OCI-LY7 (cell line): ENCODE results near the gene TREM2. TPM values are rescaled to one million over a fixed set of nuclear protein-coding genes. Genes with fewer than 3 reads are reported as not detected.
A peak's percentile ranks its signal among the peaks of the same experiment; 100 is the strongest.

Experiments used
- BruUV-seq: library from RNA; stranded (reverse); fragments of 400-500 nt; replicated peaks from 2 replicates; lab custom pipeline; 2021; lab: Mats Ljungman, UMichigan
- CTCF ChIA-PET: fragments of 300-600 bp; sonication (Branson Sonifier 250); formaldehyde crosslinking; loops from one replicate; lab custom pipeline; 2022; ENCODE audit warnings: antibody characterized with exemption; ENCODE audit not compliant: unreplicated experiment; lab: Charles Lee
- POLR2A ChIA-PET: fragments of 300-600 bp; sonication (Branson Sonifier 250); formaldehyde crosslinking; loops from one replicate; lab custom pipeline; 2022; ENCODE audit warnings: antibody characterized with exemption; lab: Charles Lee
- DNase-seq: peaks from one replicate; pipeline ENCODE4 v3.0.0-alpha.2; 2015; ENCODE audit warnings: low spot score
- H2AFZ ChIP-seq: fragments of 200-600 bp; sonication (generic), shearing (Covaris generic); 2 replicates; pipeline ENCODE4 v1.6.1; 2014; ENCODE audit warnings: mild to moderate bottlenecking, antibody characterized with exemption, low read length, moderate library complexity
- H3K27ac ChIP-seq: fragments of 200-600 bp; sonication (generic); 2 replicates; pipeline ENCODE4 v1.5.1; 2014; ENCODE audit warnings: mixed run types, low read depth, mild to moderate bottlenecking, moderate library complexity, low read length, inconsistent platforms; ENCODE audit not compliant: poor library complexity, severe bottlenecking
- H3K36me3 ChIP-seq: fragments of 200-600 bp; sonication (generic); 2 replicates; pipeline ENCODE4 v1.6.1; 2014; ENCODE audit warnings: mild to moderate bottlenecking, antibody characterized with exemption, low read length, moderate library complexity, mixed read lengths; ENCODE audit not compliant: insufficient read depth
- H3K4me1 ChIP-seq: fragments of 200-600 bp; sonication (generic); 2 replicates; pipeline ENCODE4 v1.5.1; 2014; ENCODE audit warnings: mild to moderate bottlenecking, low read length; ENCODE audit not compliant: insufficient read depth, poor library complexity, severe bottlenecking
- H3K4me2 ChIP-seq: fragments of 200-600 bp; sonication (generic); 2 replicates; pipeline ENCODE4 v1.6.1; 2014; ENCODE audit warnings: mild to moderate bottlenecking, low read length
- H3K4me3 ChIP-seq: fragments of 200-600 bp; sonication (generic); 2 replicates; pipeline ENCODE4 v1.5.1; 2014; ENCODE audit warnings: mild to moderate bottlenecking, low read depth, low read length; ENCODE audit not compliant: poor library complexity, severe bottlenecking
- H3K79me2 ChIP-seq: fragments of 200-600 bp; sonication (generic); 2 replicates; pipeline ENCODE4 v1.6.1; 2016; ENCODE audit warnings: low read depth, mild to moderate bottlenecking, low read length, moderate library complexity, mixed read lengths; ENCODE audit not compliant: insufficient read depth
- H3K9me2 ChIP-seq: fragments of 200-600 bp; sonication (generic); 2 replicates; pipeline ENCODE4 v1.6.1; 2016; ENCODE audit warnings: mild to moderate bottlenecking, low read length, mixed read lengths; ENCODE audit not compliant: insufficient read depth
- H3K9me3 ChIP-seq: fragments of 200-600 bp; sonication (generic); 2 replicates; pipeline ENCODE4 v1.6.1; 2014; ENCODE audit warnings: mild to moderate bottlenecking, mixed run types, low read length, mixed read lengths
- H4K20me1 ChIP-seq: fragments of 200-600 bp; sonication (generic); 2 replicates; pipeline ENCODE4 v1.6.1; 2014; ENCODE audit warnings: mild to moderate bottlenecking, antibody characterized with exemption, low read length, moderate library complexity, mixed read lengths; ENCODE audit not compliant: insufficient read depth
- EZH2phosphoT487 ChIP-seq: fragments of 200-600 bp; sonication (generic); IDR thresholded peaks from 2 replicates; pipeline ENCODE4 v1.6.1; 2018; ENCODE audit warnings: low read depth, borderline replicate concordance, mild to moderate bottlenecking, mixed run types, antibody characterized with exemption, low read length, moderate library complexity, mixed read lengths
- intact Hi-C: fragments of 100-400 bp; cut with micrococcal nuclease; formaldehyde crosslinking; loops from one replicate; pipeline ENCODE4 v1.10.0; 2022; ENCODE audit not compliant: unreplicated experiment
- total RNA-seq, 2 experiments: library from RNA; depleted of rRNA in 1 of 2; stranded (reverse); fragments of >200 nt in 1 of 2; shearing (Covaris generic) in 1 of 2; gene quantifications; 2 replicates each; pipeline ENCODE4 v1.2.3, GENCODE V29; 2014 to 2022
- TF ChIP-seq, protein P1 (sequence below): fragments of 200-600 bp; sonication (generic); conservative IDR thresholded peaks from 2 replicates; pipeline ENCODE4 v1.5.1; 2014; ENCODE audit warnings: mild to moderate bottlenecking, antibody characterized with exemption, low read length, moderate library complexity, mixed read lengths

The TREM2 gene
- total RNA-seq, 2 experiments from 2014 or later = not detected

- Histone ChIP-seq H3K36me3 (no peaks in the 10 kb centered on the region), H3K4me1 (peaks cover 27% of the 10 kb centered on the region), H2AFZ (peak overlapping the region; percentile 65; the same call in 1 of the 2 replicates), H3K9me2 (no peaks in the 10 kb centered on the region), H3K4me3 (no peak overlapping the region), H4K20me1 (no peaks in the 10 kb centered on the region), H3K27ac (no peak overlapping the region), H3K4me2 (no peak overlapping the region), H3K79me2 (no peaks in the 10 kb centered on the region), H3K9me3 (no peaks in the 10 kb centered on the region)
- TF ChIP-seq EZH2phosphoT487 = no peak
- TF ChIP-seq, protein P1, sequence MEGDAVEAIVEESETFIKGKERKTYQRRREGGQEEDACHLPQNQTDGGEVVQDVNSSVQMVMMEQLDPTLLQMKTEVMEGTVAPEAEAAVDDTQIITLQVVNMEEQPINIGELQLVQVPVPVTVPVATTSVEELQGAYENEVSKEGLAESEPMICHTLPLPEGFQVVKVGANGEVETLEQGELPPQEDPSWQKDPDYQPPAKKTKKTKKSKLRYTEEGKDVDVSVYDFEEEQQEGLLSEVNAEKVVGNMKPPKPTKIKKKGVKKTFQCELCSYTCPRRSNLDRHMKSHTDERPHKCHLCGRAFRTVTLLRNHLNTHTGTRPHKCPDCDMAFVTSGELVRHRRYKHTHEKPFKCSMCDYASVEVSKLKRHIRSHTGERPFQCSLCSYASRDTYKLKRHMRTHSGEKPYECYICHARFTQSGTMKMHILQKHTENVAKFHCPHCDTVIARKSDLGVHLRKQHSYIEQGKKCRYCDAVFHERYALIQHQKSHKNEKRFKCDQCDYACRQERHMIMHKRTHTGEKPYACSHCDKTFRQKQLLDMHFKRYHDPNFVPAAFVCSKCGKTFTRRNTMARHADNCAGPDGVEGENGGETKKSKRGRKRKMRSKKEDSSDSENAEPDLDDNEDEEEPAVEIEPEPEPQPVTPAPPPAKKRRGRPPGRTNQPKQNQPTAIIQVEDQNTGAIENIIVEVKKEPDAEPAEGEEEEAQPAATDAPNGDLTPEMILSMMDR = no peak
- no TSS peak for BruUV-seq
- ChIA-PET CTCF (interaction anchor here (0.8 to 1.7 kb wide), 8 partner anchors 11 to 138 kb away, joined by 3 to 7 read pairs (median 4); partner anchors contain the start of gene TREML2), POLR2A (interaction anchor here (0.9 to 2.2 kb wide), 4 partner anchors 15 to 89 kb away, joined by 3 to 7 read pairs (median 4); no protein-coding TSS in a partner anchor)
- intact Hi-C loops = no loop called here
- no peak for DNase-seq
Observed at GRCh38 chr6:41181566-41181965, 18.6 kb upstream of the TREM2 start.

DNA sequence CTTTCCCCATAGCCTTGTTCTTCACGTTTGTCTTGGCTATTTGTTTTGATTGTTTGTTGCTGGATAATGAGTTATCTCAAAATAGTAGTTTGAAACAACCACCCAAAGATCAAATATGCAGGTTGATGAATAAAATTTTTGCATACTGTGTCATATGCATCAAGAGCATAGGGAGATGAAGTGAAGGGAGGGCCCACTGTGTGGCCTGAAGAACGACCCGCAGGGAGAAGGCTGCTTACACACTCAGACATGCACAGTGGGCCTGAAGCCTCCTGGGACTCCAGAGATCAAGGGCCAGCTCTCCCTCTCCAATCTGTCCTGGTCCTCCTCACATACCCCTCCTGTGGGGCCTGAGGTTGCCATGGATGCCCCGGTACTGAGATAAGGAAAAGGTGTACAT, 16.2 kb upstream of the TREM2 start:
- POLR2A ChIA-PET = no interaction called here
- CTCF ChIA-PET = interaction anchor here (0.6 kb wide), 1 partner anchor 132 kb away, joined by 5 read pairs; no protein-coding TSS in a partner anchor
- Histone ChIP-seq H3K9me3 (no peaks in the 10 kb centered on the region), H3K4me2 (no peak overlapping the region), H3K9me2 (no peaks in the 10 kb centered on the region), H3K79me2 (no peaks in the 10 kb centered on the region), H3K36me3 (no peaks in the 10 kb centered on the region), H3K4me1 (peaks cover 25% of the 10 kb centered on the region), H2AFZ (no peak overlapping the region), H3K27ac (no peak overlapping the region), H3K4me3 (no peak overlapping the region), H4K20me1 (no peaks in the 10 kb centered on the region)
- no peak for DNase-seq
- intact Hi-C loops = no loop called here
- no TSS peak for BruUV-seq
- TF ChIP-seq, protein P1 = no peak
- no peak for TF ChIP-seq EZH2phosphoT487

DNA sequence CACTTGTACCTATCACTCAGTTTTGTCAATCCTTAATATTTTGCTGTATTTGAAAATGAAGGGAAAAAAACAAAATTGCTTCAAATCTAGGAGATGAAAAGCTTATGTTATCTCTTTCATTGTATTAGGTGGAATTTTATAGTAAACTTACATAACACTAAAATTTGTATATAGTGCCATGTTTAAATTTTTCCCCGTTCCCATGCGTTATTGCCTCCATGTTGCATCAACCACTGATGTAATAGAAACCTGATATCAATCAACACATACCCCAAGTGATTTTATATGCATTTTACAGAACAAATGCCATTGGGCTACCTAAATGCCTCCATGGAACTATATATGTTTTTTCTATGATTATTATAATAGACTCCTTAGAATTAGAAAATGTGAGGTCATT, 14.8 kb upstream of the TREM2 start:
- TF ChIP-seq, protein P1 = no peak
- no peak for TF ChIP-seq EZH2phosphoT487

More for the DNA sequence above, 14.8 kb upstream of the TREM2 start:
- Histone ChIP-seq H3K4me2 (no peak overlapping the region), H3K9me2 (no peaks in the 10 kb centered on the region), H3K27ac (no peak overlapping the region), H3K4me3 (no peak overlapping the region), H3K9me3 (no peaks in the 10 kb centered on the region), H4K20me1 (no peaks in the 10 kb centered on the region), H3K79me2 (no peaks in the 10 kb centered on the region), H3K4me1 (peaks cover 20% of the 10 kb centered on the region), H2AFZ (no peak overlapping the region), H3K36me3 (no peaks in the 10 kb centered on the region)
- BruUV-seq = no TSS peak
- intact Hi-C loops = no loop called here
- POLR2A ChIA-PET = interaction anchor here (0.7 kb wide), 2 partner anchors 322 to 690 kb away, joined by 3 read pairs; no protein-coding TSS in a partner anchor
- no peak for DNase-seq
- CTCF ChIA-PET = no interaction called here
